Measurements from ENCODE around the gene CFAP97. TPM values are rescaled to one million over a fixed set of nuclear protein-coding genes. Genes with fewer than 3 reads are reported as not detected.

Gene CFAP97
- total and polyA plus RNA-seq, 9 of the 15 experiments (the other 6 are each of a cell fraction or from before 2014, with no cell fraction given), result 17.3 to 57.8 (median 44.4) TPM

DNA sequence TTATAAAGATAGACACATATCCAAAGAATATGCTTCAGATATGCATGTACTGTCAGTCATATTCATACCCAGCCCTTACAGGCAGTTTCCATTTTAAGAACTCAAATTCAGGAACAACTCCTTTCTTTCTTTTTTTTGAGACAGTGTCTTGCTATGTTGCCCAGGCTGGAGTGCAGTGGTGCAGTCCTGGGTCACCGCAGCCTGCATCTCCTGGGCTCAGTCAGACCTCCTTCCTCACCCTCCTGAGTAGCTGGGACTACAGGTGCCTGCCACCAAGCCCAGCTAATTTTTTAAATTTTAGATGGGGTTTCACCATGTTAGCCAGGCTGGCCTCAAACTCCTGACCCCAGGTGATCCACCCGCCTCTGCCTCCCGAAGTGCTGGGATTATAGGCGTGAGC lies 40.1 kb upstream of the CFAP97 start:
- H2AFZ ChIP-seq (ENCODE audit: low read depth, low read length), result no peak overlapping the region
- no peak for TF ChIP-seq ZNF212 (CRISPR knock-in tag; IDR thresholded peaks at IDR 0.05)
- TF ChIP-seq RBM22 (IDR thresholded peaks at IDR 0.05; ENCODE audit: low read depth, low read length, poor library complexity, severe bottlenecking), result no peak
- no peak for TF ChIP-seq U2AF2 (optimal IDR thresholded peaks at IDR 0.05; ENCODE audit: low read depth, low read length)
- TF ChIP-seq CHD2 (IDR thresholded peaks at IDR 0.05; ENCODE audit: low read depth, low read length), result no peak
- TF ChIP-seq ZEB2 (IDR thresholded peaks at IDR 0.05), result no peak
- TF ChIP-seq ZNF280A (IDR thresholded peaks at IDR 0.05; ENCODE audit: low read depth, partially characterized antibody), result no peak
- no peak for TF ChIP-seq GTF2B (IDR thresholded peaks at IDR 0.05; ENCODE audit: extremely low read depth, insufficient read length)
- TF ChIP-seq FUS (optimal IDR thresholded peaks at IDR 0.05; ENCODE audit: low read depth, low read length), result no peak
- TF ChIP-seq HDAC2 (IDR thresholded peaks at IDR 0.05), result no peak
- H3K4me3 ChIP-seq, result no peak overlapping the region
- no peaks in the 10 kb centered on the region for H3K79me2 ChIP-seq (ENCODE audit: control insufficient read depth, insufficient read depth, low read length)
- no peak for FAIRE-seq
- H3K9me1 ChIP-seq (ENCODE audit: control insufficient read depth, insufficient read depth, low read length), result no peaks in the 10 kb centered on the region
- in situ Hi-C loops (cut with MboI) (no loop called here), intact Hi-C loops (cut with micrococcal nuclease) (no loop called here)
- CTCF ChIA-PET (ENCODE audit: low intra/inter-chr PET ratio), result no interaction called here
- 93% methylated on average over 4 of the region's 4 CpGs for WGBS (ENCODE audit: insufficient coverage, low coverage, missing lambda C conversion rate)
- no peaks in the 10 kb centered on the region for H3K27me3 ChIP-seq (ENCODE audit: control insufficient read depth in 2 of 2, insufficient read depth in 2 of 2, low read length in 2 of 2)
- BruUV-seq (replicated peaks), result no TSS peak
- H3K9me3 ChIP-seq (replicated peaks; ENCODE audit: control insufficient read depth, insufficient read depth, low read depth, low read length), result no peaks in the 10 kb centered on the region
- no peak for ATAC-seq
- no peak for DNase-seq (ENCODE audit: extremely low read depth in 1 of 4, low spot score in 3 of 4)
- no peaks in the 10 kb centered on the region; a peak in 4 of 5 replicates for H3K4me1 ChIP-seq (replicated peaks in 1 of 2; ENCODE audit: control insufficient read depth in 2 of 2, insufficient read depth in 2 of 2, low read length in 2 of 2)
- H3K4me2 ChIP-seq (ENCODE audit: insufficient read depth, low read length), result no peak overlapping the region
- POLR2A ChIA-PET, result no interaction called here
- no peak overlapping the region for H3K9ac ChIP-seq (ENCODE audit: insufficient read depth in 1 of 2, low read depth in 2 of 2, low read length in 2 of 2)
- H3K36me3 ChIP-seq (ENCODE audit: control insufficient read depth, insufficient read depth, low read length), result no peaks in the 10 kb centered on the region
- H4K20me1 ChIP-seq (replicated peaks; ENCODE audit: control insufficient read depth, insufficient read depth, low read length), result no peaks in the 10 kb centered on the region; the same call in 1 of the 2 replicates
- H3K27ac ChIP-seq (ENCODE audit: extremely low read depth, low read depth, low read length), result no peak overlapping the region
